IMR-90 (cell line): ENCODE measurements around the gene TOR3A.

Experiments used
- BHLHE40 ChIP-seq: fragments of 150-350 bp; IDR thresholded peaks from 2 replicates; pipeline ENCODE4 v1.6.1; 2016; ENCODE audit warnings: mild to moderate bottlenecking, low read depth, low read length
- CEBPB ChIP-seq: IDR thresholded peaks from 2 replicates; pipeline ENCODE4 v1.6.1; 2012; ENCODE audit warnings: low read depth, low read length, improper control_type of control experiment
- FOS ChIP-seq: fragments of 150-350 bp; IDR thresholded peaks from 2 replicates; pipeline ENCODE4 v1.6.1; 2016; ENCODE audit warnings: low read depth, low read length
- POLR2A ChIP-seq: IDR thresholded peaks from 2 replicates; pipeline ENCODE4 v1.6.1; 2012; ENCODE audit warnings: mild to moderate bottlenecking, low read depth, low read length
- RAD21 ChIP-seq: IDR thresholded peaks from 2 replicates; pipeline ENCODE4 v1.6.1; 2012; ENCODE audit warnings: low read length, improper control_type of control experiment
- RFX5 ChIP-seq: IDR thresholded peaks from 2 replicates; pipeline ENCODE4 v1.8.0; 2012; ENCODE audit warnings: low read depth, mild to moderate bottlenecking, low read length, moderate library complexity
- TF ChIP-seq, protein P1 (sequence below): conservative IDR thresholded peaks from 2 replicates; pipeline ENCODE4 v1.5.1; 2012; ENCODE audit warnings: mild to moderate bottlenecking, low read depth, low read length, improper control_type of control experiment

DNA sequence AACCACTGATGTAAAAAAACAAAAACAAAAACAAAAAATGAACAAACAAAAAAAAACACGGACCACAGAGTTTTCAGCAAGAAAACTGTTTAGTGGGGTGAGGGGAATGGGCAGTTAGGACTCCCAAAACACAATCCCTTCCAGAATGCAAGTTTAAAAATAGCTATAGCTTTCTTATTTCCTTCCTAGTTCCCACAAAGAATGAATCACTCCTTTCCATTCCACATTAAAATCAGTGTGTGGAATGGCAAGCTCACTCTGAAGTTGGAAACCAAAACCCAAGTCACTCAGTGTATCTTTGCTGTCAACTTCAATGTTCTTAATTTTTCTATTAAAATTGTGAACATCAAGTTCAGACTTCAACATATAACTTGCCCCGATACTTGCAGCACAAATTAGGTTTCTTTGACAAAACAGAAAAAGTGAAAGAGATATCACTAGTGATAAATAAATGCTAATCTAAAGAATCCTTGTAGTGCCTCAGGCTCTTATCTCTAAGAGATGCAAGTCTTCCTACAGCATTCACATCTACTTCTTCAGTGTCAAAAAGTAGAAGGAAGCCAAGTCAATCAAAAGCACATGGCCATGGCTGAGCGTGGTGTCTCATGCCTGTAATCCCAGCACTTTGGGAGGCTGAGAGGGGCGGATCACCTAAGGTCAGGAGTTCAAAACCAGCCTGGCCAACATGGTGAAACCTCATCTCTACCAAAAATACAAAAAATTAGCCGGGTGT lies 45.5 kb downstream of the TOR3A start:
- no peak for TF ChIP-seq POLR2A
- no peak for TF ChIP-seq FOS
- TF ChIP-seq BHLHE40, result no peak
- TF ChIP-seq, protein P1, sequence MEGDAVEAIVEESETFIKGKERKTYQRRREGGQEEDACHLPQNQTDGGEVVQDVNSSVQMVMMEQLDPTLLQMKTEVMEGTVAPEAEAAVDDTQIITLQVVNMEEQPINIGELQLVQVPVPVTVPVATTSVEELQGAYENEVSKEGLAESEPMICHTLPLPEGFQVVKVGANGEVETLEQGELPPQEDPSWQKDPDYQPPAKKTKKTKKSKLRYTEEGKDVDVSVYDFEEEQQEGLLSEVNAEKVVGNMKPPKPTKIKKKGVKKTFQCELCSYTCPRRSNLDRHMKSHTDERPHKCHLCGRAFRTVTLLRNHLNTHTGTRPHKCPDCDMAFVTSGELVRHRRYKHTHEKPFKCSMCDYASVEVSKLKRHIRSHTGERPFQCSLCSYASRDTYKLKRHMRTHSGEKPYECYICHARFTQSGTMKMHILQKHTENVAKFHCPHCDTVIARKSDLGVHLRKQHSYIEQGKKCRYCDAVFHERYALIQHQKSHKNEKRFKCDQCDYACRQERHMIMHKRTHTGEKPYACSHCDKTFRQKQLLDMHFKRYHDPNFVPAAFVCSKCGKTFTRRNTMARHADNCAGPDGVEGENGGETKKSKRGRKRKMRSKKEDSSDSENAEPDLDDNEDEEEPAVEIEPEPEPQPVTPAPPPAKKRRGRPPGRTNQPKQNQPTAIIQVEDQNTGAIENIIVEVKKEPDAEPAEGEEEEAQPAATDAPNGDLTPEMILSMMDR, result no peak
- no peak for TF ChIP-seq CEBPB
- TF ChIP-seq RFX5, result no peak
- TF ChIP-seq RAD21, result no peak
